Bronchial epithelial cell (primary cell): Measurements from ENCODE around the gene ZC3H6. TPM values are rescaled to one million over a fixed set of nuclear protein-coding genes. Genes with fewer than 3 reads are reported as not detected.

Experiments used
- DNase-seq: peaks from one replicate; pipeline ENCODE4 v3.0.0-alpha.2; 2010; ENCODE audit warnings: low read depth
- FAIRE-seq: peaks from 2 replicates; lab custom pipeline; 2011; peaks lifted over from hg19 to GRCh38; lab: Jason Lieb, UNC
- H3K27me3 ChIP-seq: 2 replicates; pipeline ENCODE4 v1.5.1; 2011; ENCODE audit warnings: low read length; ENCODE audit not compliant: control insufficient read depth, insufficient read depth
- H3K36me3 ChIP-seq: 2 replicates; pipeline ENCODE4 v1.5.1; 2011; ENCODE audit warnings: low read length; ENCODE audit not compliant: control insufficient read depth, insufficient read depth
- H3K4me3 ChIP-seq: 2 replicates; pipeline ENCODE4 v1.5.1; 2011; ENCODE audit warnings: mild to moderate bottlenecking, low read depth, low read length, control low read depth
- CTCF ChIP-seq: IDR thresholded peaks from 2 replicates; pipeline ENCODE4 v1.5.1; 2011; ENCODE audit warnings: mild to moderate bottlenecking, moderate library complexity, low read length, control low read depth, inconsistent platforms; ENCODE audit not compliant: insufficient read depth, severe bottlenecking
- total RNA-seq: library from RNA; depleted of rRNA; stranded (reverse); fragments of >200 nt; gene quantifications from 2 replicates; pipeline ENCODE4 v1.2.1, GENCODE V29; 2014

Gene ZC3H6
- total RNA-seq, 1 donor from 2014 or later, result 3.4 TPM

- H3K27me3 ChIP-seq, result no peaks in the 10 kb centered on the region
- no peak for TF ChIP-seq CTCF
- H3K4me3 ChIP-seq, result no peak overlapping the region
- no peaks in the 10 kb centered on the region for H3K36me3 ChIP-seq
- DNase-seq (no peak), FAIRE-seq (no peak)
Observed at GRCh38 chr2:112256654-112257053, 18.7 kb upstream of the ZC3H6 start.

DNA sequence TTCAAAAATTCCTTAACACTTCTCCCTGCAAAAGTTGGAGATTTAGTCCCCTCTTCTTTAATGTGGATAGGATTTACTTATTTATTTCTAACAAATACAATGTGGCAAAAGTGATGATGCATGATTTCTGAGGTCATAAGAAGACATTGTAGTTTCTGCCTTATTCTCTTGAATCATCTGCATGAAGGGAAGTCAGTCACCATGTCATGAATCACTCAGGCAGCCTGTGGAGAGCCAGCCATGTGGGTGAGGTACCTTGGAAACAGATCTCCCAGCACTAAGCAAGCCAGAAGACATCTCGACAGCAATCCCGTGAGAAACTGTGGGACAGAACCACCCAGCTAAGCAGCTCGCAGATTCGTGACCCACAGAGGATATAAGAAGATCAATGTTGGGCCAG is 17.8 kb upstream of the ZC3H6 start:
- Histone ChIP-seq H3K4me3 (no peak overlapping the region), H3K27me3 (no peaks in the 10 kb centered on the region), H3K36me3 (no peaks in the 10 kb centered on the region)
- DNase-seq (peak; percentile 81), FAIRE-seq (no peak)
- TF ChIP-seq CTCF, result no peak

DNA sequence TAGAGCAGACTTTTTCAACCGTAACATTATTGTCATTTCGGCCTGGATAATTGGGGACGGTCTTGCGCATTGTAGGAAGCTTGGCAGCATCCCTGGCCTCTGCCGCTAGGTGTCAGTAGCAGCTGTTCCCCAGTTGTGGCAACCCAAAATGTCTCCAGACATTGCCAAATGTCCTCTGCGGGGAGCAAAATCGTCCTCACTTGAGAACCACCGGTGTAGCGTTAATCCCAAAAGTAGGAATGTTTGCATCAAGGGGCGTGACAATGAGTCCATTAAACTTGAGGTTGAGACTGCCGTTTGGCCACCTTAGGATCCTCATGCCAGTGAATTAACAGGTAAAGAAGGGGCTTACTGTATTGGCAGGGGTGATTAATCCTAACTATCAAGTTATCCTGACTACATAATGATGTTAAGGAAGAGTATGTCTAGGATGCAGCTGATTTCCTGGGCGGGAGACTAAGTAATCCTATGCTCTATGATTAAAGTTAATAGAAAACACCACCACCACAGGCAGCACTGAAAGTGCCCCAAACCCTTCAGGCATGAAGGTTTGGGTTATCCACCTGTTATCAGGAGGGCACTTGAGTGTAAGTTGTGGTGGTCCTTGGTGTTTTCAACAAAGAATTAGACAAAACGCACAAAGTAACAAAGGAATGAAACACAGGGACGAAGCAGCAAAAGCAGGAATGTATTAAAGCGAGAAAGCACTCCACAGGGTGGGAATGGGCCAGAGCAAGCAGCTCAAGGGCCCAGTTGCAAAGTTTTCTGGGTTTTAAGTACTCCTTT is 15.7 kb upstream of the ZC3H6 start:
- no peaks in the 10 kb centered on the region for H3K36me3 ChIP-seq
- H3K27me3 ChIP-seq, result no peaks in the 10 kb centered on the region
- FAIRE-seq (no peak), DNase-seq (peak; percentile 69)
- no peak overlapping the region for H3K4me3 ChIP-seq
- TF ChIP-seq CTCF, result peak; percentile 99

DNA sequence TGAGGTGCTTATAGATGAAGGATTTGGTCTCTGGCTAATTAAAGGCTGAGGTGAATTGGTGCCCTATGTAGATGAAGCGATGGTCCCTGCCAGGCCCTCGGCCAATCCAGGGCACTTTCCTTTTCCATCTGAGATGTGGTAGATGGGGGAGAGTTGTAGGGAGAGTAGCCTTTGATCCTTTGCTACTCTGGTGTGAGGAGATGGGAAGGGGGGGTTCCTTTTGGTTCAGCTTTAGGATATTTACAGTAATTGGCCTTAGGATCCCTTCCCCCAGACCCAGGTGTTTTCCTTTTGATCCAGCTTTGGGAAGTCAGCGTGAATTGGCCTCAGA is 15.1 kb upstream of the ZC3H6 start:
- H3K36me3 ChIP-seq, result no peaks in the 10 kb centered on the region
- no peak for FAIRE-seq

GRCh38 chr2:112262876-112263275 is 12.5 kb upstream of the ZC3H6 start:
- TF ChIP-seq CTCF, result no peak
- H3K36me3 ChIP-seq, result no peaks in the 10 kb centered on the region
- FAIRE-seq (no peak), DNase-seq (no peak)
- H3K4me3 ChIP-seq, result no peak overlapping the region
- H3K27me3 ChIP-seq, result no peaks in the 10 kb centered on the region

More for the DNA sequence above, 15.1 kb upstream of the ZC3H6 start:
- Histone ChIP-seq H3K4me3 (no peak overlapping the region), H3K27me3 (no peaks in the 10 kb centered on the region)
- no peak for DNase-seq
- no peak for TF ChIP-seq CTCF

GRCh38 chr2:112268547-112268946 is 6.8 kb upstream of the ZC3H6 start:
- no peaks in the 10 kb centered on the region for H3K27me3 ChIP-seq
- TF ChIP-seq CTCF, result no peak
- FAIRE-seq (peak; percentile 43), DNase-seq (no peak)
- no peak overlapping the region for H3K4me3 ChIP-seq
- H3K36me3 ChIP-seq, result no peaks in the 10 kb centered on the region
